Sciatic nerve (tissue), 2 donors: ENCODE results near the gene USP31. TPM values are rescaled to one million over a fixed set of nuclear protein-coding genes. Genes with fewer than 3 reads are reported as not detected.

Source experiments
- ATAC-seq: fragments of 200-7000 bp; cut with Tn5 transposase; one replicate; pipeline ENCODE4 v1.9.1; 2020; ENCODE audit warnings: mild to moderate bottlenecking, moderate library complexity
- DNase-seq: peaks from one replicate; pipeline ENCODE4 v3.0.0-alpha.2; 2020; ENCODE audit warnings: low spot score
- intact Hi-C: fragments of 100-400 bp; cut with DNase I; formaldehyde crosslinking; loops from one replicate; pipeline ENCODE4 v1.14.2; 2022
- total RNA-seq: library from RNA; stranded (reverse); fragmentation: NEBNext Ultra II Directional; extraction: Animal tissue kit (Norgen Biotek cat#: 25700); gene quantifications from one replicate; pipeline ENCODE4 v1.2.1, GENCODE V29; 2021
- donor health status: DM: no; HTN: no; CAD: no.
- donor health status: DM: no; HTN: no; CAD: no.

Gene USP31
- total RNA-seq, 1 donor from 2014 or later, result 11.8 TPM

DNA sequence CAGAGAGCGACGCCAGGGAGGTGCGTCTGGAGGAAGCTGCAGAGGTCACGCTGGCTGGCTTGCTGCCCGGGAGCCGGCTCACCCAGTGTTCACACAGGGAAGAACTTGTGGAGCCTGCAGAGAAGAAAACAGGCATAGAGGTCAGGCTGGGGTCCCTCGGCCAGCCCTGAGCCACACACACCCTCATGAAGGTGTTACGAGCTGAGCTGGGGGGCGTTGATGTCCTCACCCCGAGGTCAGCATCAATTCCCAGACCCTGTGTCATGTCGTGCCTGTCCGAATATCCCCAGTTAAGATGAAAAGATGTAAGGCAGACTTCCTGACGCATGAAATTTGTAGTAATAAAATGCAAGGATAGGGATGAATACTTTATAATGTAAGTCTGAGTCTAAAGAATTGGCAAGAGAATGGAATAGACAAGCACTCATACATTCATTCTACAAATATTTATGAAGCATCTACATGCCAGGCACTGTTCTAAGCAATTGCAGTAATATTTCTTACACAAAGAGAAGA is 77.1 kb downstream of the USP31 start:
- ATAC-seq (peak; percentile 90), DNase-seq (peak; percentile 85)
- intact Hi-C loops, result loop anchor here (5.0 kb wide), 1 partner anchor 355 kb away; no protein-coding TSS in a partner anchor

DNA sequence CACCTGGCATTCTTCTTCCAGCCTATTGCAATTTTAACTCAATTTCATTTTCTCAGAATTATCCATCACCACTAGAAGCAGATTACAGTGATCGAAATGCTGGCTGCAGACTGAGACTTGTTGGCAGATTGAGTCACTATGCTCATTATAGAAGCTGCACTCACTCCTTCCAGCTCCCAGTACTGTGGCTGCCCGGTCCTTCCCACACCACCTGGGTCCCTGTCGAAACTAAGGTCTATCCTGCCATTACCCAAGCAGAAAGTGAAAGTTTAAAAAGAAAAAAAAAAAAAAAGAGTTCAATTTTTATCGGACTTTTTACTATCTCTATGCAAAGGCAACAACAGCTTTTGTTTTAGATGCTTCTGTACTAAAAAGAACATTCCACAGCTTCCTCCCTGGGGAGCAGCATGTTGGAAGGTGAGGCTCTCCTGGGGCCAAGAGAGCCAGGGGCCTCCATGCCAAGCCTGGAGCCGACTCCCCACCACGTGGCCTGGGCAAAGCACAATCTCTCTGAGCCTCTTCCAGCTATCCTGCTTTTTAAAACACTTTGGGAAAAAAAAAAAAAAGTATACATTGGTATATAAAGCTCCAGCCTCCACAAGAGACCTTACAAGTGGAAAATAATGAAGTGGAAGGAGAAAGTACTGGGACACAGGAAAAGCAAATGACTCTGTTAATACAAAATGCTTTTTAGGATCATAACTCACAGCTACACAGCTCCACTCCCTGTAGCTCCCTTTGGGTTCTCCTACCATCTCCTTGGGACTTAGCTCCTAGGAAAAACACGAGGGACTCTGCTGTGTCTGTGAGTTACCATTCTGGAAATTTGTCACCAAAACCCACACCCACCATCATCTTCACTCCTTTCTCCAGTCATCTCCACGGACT is 77.8 kb downstream of the USP31 start:
- peak; percentile 59 for ATAC-seq

DNA sequence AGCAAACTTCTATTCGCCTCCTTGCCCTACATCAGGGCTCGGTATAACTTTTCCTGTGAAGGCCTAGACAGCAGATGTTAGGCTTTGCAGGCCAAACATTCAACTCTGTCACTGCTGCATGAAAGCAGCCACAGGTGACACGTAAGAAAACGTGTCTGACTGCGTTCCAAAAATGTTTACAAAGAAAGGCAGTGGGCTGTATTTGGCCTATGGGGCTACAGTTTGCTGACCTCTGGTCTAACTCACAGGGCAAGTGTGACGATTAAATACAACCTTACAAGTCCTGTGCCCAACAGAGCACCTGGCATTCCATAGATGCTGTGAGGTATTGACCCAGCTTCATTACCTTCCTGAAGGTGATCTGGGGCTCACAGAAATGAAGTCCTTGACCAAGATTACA is 79.4 kb downstream of the USP31 start:
- ATAC-seq (no peak), DNase-seq (no peak)
- intact Hi-C loops, result loop anchor here (5.0 kb wide), 1 partner anchor 357 kb away; no protein-coding TSS in a partner anchor

More for the DNA sequence above, 77.8 kb downstream of the USP31 start:
- intact Hi-C loops, result loop anchor here (5.0 kb wide), 1 partner anchor 356 kb away; no protein-coding TSS in a partner anchor
- no peak for DNase-seq

DNA sequence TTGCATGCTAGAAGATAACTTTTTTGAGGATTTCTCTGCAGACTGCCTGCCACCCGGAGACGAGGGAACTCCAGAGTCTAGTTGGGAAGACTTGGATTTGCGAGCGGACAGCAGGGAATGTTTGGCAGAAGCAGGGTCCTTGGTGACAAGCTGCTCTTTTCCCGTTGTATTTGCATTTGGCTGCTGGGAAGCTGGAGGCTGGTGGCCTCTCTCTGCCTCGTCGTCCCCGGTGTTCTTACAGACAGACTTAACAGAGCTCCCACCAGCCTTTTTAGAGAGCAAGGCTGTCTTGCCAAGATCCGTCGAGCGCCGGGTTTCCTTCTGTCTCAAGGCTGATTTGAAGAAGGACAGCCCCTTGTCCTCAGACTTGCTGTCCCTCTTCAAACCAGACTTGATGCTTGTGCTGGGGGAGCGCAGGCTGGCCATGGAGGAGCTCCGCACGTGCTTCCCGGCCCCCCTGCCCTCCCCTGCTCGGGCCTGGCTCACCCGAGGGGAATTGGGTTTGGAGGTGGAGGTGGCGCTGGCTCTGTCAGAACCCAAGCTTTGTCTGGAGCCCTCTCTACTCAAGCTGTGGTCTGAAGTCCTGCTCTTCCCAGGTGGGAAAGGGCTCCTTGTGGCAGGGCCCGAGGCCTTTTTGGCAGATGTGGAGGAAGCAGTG is 81.0 kb downstream of the USP31 start:
- intact Hi-C loops, result no loop called here
- no peak for DNase-seq
- no peak for ATAC-seq

DNA sequence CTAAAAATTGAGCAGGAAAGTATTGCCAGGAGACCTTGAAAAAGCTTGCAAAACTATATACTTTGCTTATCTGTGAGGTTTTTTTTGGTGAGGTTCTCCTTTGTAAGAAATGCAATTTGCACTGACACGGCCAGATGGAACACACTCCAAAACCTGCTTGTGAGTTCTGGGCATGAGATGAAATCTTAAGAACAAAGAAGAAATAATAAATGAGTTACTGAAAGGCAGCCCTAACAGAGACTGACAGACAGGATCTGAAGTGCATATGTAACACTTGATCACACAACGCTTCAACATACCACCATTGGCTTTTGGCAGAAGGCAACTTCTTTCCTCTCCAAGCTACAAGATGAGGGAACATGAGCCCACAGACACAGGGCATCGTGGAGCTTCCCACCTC is 82.6 kb downstream of the USP31 start:
- intact Hi-C loops, result no loop called here
- no peak for ATAC-seq
- DNase-seq, result no peak

DNA sequence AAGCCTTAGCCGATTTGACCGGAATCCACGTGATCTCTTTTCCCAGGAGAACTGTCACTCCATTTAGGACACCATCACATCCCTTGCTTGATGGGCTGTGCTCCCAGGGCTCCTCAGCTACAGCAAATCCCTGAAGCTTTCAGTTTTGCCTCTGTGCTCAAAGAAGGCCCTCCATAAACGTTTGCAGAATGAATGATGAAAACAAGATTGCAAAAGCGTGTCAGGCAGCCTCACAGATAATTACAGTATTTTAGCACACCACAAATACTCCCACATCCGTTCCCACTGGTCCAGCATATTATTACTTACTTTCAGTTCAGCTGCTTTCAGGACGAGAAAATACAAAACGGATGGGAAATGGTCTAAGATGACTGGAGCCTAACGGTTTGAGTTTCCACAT is 84.6 kb downstream of the USP31 start:
- no peak for DNase-seq
- ATAC-seq, result peak; percentile 59
- intact Hi-C loops, result no loop called here

DNA sequence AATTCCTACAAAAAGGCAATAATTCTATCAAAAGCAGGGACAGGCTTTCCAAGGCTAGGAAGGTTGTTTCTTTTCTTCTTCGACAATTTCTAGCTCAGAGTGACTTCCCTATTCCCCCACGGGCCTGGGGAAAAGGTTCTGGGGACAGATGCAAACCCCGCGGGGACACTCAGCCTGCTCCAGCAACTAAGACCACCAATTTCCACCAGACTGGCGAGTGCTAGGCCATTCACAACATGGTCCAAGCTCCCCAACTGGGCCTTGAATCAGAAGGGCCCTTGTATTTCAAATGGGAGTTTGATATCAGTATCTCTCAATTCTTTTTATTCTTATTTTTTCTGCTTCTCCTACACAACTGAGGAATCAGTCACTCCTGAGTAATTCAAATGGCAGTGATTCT is 86.7 kb downstream of the USP31 start:
- DNase-seq (no peak), ATAC-seq (no peak)
- intact Hi-C loops, result no loop called here

DNA sequence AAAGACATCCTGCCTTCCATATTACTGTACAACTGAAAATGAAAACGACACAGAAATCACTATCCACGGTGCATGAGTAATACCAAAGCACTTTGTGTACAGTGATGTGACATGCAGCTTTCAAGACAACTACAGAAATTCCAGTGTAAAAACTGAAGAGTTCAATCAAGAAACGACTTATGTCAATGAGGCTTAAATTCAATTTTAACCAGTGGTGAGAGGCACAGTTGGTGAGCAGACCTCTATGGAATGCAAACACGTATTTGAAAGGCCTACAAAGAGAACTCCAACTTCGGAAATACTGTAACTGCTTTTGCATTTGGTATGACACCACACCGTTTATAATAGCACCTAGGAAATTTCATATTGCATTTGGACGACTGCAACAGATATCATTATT is 87.6 kb downstream of the USP31 start:
- intact Hi-C loops, result no loop called here
- no peak for DNase-seq
- ATAC-seq, result no peak

DNA sequence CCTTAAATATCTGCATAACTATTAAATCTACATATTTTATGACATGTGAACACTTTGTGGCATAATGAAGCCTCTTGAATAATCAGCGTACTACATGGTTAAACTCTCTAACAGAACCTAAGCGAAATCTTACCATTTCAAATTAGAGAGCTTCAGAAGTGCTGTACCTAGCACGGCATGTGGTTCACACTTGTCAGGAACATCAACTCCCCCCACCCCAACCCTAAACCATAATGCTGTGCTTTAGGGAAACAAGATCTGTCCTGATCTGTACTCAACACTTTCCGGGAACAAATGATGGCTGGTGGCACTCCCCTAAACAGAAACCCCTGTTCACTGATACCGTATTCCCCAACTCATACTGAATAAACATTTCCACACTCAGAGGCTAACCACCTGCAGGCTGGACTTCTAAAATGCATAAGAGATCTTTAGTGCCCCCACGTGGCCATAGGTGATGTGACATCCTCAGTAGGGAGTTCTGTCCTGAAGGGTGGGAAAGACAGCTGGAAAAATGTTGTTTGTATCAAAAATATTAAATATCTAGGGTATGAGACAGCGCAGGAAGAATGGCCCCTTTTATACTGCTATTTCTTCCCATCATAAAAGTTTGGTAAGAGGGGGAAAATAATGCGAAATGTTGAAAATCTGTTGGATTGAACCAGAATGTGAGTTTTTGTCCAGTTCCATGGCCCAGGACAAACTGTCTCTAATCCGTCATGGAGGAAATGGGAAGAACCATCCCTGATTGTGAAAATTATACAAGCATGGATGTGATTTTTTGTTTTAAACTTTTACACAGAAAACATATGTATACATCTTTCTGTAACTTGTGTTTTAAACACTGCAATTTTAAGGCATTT is 88.6 kb downstream of the USP31 start:
- peak; percentile 80 for DNase-seq
- peak; percentile 81 for ATAC-seq
- intact Hi-C loops, result no loop called here

DNA sequence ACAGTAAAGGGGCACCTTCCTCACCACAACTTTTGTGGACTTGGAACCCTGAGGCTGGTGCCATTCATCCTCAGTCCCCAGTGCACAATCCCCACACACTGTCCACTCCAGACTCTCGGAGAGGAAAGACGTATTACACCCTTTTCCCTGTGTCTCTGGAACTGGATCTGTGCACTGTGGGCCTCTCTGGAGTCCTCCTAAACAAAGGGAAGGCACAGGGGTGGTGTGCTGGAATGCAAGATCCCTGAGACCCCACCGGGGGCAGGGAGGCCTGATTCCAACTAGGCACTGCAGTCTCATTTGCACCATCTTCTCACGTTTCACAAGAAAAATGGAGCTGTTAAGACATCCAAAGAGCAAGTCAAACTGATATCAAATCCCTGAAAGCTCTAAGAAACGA is 89.8 kb downstream of the USP31 start:
- DNase-seq (no peak), ATAC-seq (no peak)
- intact Hi-C loops, result no loop called here

DNA sequence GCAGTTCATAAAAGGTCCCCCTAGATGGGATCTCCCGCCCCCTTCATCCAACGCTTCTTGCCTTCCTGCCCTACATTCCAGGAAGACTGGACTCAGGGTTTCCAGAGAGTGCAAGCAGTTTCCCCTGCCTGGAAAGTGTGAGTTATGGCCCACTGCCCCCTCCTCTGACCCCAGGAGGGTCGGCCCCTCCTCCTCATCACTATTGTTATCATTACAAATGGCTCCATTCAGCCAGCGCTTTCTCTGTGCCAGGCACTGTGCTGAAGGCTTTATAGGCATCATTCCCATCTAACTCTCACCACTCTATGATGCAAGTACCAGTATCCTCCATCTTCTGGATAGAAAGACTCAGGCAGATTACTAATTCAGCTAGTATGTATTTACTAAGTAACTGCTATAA is 90.7 kb downstream of the USP31 start:
- ATAC-seq, result no peak
- intact Hi-C loops, result no loop called here
- no peak for DNase-seq

DNA sequence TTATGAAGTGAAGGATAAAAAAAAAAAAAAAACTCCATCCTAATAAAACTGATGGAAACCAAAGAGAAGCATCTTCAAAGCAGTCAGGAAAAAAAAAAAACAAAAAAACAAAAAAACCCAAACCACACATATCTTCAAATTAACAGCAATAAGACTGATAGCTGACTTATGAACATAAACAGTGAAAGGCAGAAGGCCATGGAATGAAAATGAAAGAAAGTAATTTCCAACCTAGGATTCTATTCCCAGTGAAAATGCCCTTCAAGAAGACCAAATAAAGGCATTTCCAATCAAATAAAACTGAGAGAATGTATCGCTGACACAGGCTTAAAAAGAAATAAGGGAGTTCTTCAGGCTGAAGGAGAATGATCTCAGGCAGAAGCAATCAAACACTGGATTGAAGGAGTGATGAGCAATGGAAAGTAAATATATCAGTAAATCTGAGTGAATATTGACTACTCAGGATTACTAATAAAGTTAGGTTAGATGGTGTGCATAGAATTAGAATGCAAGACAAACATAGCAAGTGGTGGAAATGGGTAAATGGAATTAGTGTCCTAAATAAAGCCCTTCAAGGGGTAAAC is 92.1 kb downstream of the USP31 start:
- ATAC-seq (no peak), DNase-seq (no peak)
- intact Hi-C loops, result no loop called here

DNA sequence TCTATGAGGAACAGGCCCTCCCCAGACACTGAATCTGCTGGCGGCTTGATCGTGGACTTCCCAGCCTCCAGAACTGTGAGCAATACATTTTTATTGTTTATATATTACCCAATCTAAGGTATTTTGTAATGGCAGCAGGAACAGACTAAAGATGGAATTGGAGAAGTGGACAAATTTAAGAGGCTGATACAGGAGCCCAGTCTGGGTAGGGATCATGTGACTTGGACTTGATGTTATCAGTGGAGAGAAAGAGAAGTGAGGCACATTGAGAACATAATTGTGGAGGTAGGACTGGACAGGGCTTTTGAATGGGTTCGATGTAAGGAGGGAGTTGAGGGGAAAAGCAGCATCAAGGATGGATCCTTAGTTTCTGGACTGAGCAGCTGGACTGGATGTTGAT is 93.8 kb downstream of the USP31 start:
- DNase-seq (no peak), ATAC-seq (no peak)
- intact Hi-C loops, result no loop called here

DNA sequence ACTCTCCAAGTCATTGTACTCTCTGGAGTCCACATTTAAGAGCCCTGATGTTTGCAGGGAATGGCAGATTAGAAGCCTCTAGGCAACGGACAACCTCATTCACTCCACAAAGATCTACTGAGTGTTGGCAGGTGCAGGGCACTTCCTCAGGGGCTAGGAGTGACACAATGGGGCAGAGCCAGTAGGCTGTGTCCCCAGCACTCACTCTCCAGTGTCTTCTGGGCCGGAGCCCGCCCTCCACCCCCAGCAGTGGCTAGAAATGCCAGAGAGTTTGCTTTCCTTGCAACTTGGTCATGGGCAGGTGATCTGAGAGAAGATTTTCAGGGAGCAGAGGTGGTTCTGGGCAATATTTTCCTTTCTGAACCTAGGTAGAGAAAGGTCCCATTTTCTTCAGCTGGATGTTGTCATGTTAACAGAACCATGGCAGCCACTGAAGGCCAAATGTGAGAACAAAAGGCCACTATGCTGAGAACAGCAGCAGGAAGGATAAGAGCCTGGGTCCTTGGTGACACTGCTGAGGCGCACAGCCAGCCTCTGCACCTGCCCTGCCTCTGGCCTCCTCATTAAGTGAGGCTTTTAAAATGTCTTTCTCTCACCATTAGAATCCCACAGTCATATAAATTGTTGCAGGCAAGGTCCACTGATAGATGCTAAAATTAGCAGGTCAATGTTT is 96.2 kb downstream of the USP31 start:
- intact Hi-C loops, result no loop called here
- no peak for ATAC-seq

DNA sequence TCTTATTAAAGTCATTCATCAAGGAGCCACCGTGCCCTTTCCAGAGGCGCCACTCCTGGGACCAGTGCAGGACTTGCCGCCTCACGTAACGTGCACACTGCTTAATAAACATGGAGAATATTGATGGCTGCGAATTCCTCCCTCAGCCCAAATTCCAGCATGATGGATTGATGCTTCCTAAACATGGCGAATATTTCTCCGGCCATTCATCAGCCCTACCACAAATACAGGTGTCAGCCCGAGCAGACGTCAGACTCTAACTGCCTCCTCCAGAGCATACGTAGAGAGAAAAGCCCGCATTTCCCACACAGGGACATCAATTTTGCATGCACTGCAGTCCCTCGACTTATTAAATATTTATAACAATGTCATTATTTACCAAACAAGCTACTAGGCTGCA is 97.0 kb downstream of the USP31 start:
- DNase-seq (no peak), ATAC-seq (no peak)
- intact Hi-C loops, result no loop called here

More for the DNA sequence above, 96.2 kb downstream of the USP31 start:
- DNase-seq, result no peak

DNA sequence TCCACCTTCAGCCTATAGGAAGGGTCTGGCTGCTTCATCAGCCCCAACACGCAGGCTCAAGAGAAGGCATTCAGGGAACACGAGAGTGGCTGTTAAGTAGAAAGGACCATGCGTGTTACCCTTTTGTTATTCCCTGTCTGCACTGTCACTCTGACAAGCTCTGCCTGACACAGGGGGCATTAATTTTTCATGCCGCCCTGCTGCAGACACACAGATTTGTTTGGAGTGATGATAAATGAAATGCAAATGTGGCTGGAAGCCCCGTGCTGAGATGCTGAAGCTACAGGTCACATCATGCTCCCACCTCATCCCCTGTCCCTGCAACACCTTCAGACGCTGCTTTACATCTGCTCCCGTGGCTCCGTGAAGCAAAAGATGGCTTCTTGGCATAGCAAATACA is 97.7 kb downstream of the USP31 start:
- intact Hi-C loops, result no loop called here
- ATAC-seq, result no peak

DNA sequence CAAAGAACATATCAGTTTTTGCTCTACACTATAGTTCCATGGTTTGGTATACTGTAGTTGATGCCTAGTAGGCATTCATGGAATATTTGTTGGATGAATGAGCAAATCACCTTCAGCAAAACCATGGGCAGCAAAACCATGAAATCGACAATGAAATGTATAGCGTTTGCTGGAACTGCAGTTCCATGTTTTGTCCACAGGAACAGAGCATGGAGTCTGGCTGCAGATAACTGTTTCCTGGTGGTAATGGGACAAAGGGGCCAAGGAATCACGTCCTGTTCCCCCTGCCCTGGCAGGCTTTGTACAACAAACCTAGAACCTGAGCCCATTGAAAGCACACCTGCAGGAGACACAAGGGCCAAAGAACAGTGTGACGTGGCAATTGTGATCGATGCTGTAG is 101.1 kb downstream of the USP31 start:
- ATAC-seq, result no peak

More for the DNA sequence above, 97.7 kb downstream of the USP31 start:
- DNase-seq, result no peak

DNA sequence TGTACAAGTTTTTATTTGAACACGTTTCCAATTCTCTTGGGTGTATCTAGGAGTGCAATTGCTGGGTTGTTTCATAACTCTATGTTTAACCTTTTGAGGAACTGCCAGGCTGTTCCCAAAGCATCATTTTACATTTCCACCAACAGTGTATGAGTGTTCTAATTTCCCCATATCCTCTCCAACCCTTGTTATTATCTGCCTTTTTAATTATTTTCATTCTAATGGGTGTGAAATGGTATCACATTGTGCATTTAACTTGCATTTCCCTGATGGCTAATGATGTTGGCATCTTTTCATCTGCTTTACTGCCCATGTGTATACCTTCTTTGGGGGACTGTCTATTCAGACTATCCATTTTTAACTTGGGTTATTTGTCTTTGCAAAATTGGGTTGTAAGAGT is 104.2 kb downstream of the USP31 start:
- no peak for ATAC-seq
- no peak for DNase-seq
- intact Hi-C loops, result no loop called here

More for the DNA sequence above, 101.1 kb downstream of the USP31 start:
- no peak for DNase-seq
- intact Hi-C loops, result no loop called here
